HEK293 (cell line): ENCODE data around the gene PROSER3.

Experiments used
- KLF9 ChIP-seq: fragments of 450-650 bp; formaldehyde crosslinking; IDR thresholded peaks from 2 replicates; pipeline ENCODE4 v1.5.1; 2016; ENCODE audit warnings: missing biosample characterization, missing genetic modification characterization, low read depth
- MYNN ChIP-seq: fragments of 450-650 bp; formaldehyde crosslinking; IDR thresholded peaks from 2 replicates; pipeline ENCODE4 v1.5.1; 2016; ENCODE audit warnings: missing biosample characterization, missing genetic modification characterization, borderline replicate concordance
- OVOL3 ChIP-seq: fragments of 450-650 bp; formaldehyde crosslinking; IDR thresholded peaks from 2 replicates; pipeline ENCODE4 v1.5.1; 2016; ENCODE audit warnings: missing biosample characterization, missing genetic modification characterization
- REPIN1 ChIP-seq: fragments of 450-650 bp; formaldehyde crosslinking; IDR thresholded peaks from 2 replicates; pipeline ENCODE4 v1.5.1; 2017; ENCODE audit warnings: missing biosample characterization, missing genetic modification characterization, low read depth
- SP3 ChIP-seq: fragments of 450-650 bp; formaldehyde crosslinking; IDR thresholded peaks from 2 replicates; pipeline ENCODE4 v1.5.1; 2016; ENCODE audit warnings: missing biosample characterization, missing genetic modification characterization
- SP7 ChIP-seq: fragments of 450-650 bp; formaldehyde crosslinking; IDR thresholded peaks from 2 replicates; pipeline ENCODE4 v1.5.1; 2016; ENCODE audit warnings: missing biosample characterization, missing genetic modification characterization
- YY2 ChIP-seq: fragments of 450-650 bp; formaldehyde crosslinking; IDR thresholded peaks from 2 replicates; pipeline ENCODE4 v1.5.1; 2016; ENCODE audit warnings: missing biosample characterization, missing genetic modification characterization
- ZBTB20 ChIP-seq: fragments of 450-650 bp; formaldehyde crosslinking; IDR thresholded peaks from 2 replicates; pipeline ENCODE4 v1.5.1; 2016; ENCODE audit warnings: missing biosample characterization, missing genetic modification characterization
- ZBTB44 ChIP-seq: fragments of 450-650 bp; IDR thresholded peaks from 2 replicates; pipeline ENCODE4 v1.5.1; 2018; ENCODE audit warnings: missing biosample characterization, mild to moderate bottlenecking, missing genetic modification characterization
- ZNF26 ChIP-seq: fragments of 450-650 bp; formaldehyde crosslinking; IDR thresholded peaks from 2 replicates; pipeline ENCODE4 v1.5.1; 2016; ENCODE audit warnings: missing biosample characterization, missing genetic modification characterization
- ZNF280C ChIP-seq: fragments of 450-650 bp; formaldehyde crosslinking; IDR thresholded peaks from 2 replicates; pipeline ENCODE4 v1.5.1; 2016; ENCODE audit warnings: missing biosample characterization, missing genetic modification characterization
- ZNF354C ChIP-seq: fragments of 450-650 bp; formaldehyde crosslinking; IDR thresholded peaks from 2 replicates; pipeline ENCODE4 v1.5.1; 2016; ENCODE audit warnings: missing biosample characterization, missing genetic modification characterization, low read depth, borderline replicate concordance
- ZNF416 ChIP-seq: fragments of 450-650 bp; formaldehyde crosslinking; IDR thresholded peaks from 2 replicates; pipeline ENCODE4 v1.5.1; 2016; ENCODE audit warnings: missing biosample characterization, missing genetic modification characterization
- ZNF423 ChIP-seq: fragments of 450-650 bp; formaldehyde crosslinking; IDR thresholded peaks from 2 replicates; pipeline ENCODE4 v1.5.1; 2016; ENCODE audit warnings: missing biosample characterization, missing genetic modification characterization
- ZNF473 ChIP-seq: fragments of 450-650 bp; formaldehyde crosslinking; IDR thresholded peaks from 2 replicates; pipeline ENCODE4 v1.5.1; 2017; ENCODE audit warnings: missing biosample characterization, missing genetic modification characterization
- ZNF521 ChIP-seq: fragments of 450-650 bp; formaldehyde crosslinking; IDR thresholded peaks from 2 replicates; pipeline ENCODE4 v1.5.1; 2017; ENCODE audit warnings: missing biosample characterization, mild to moderate bottlenecking, missing genetic modification characterization
- ZNF560 ChIP-seq: fragments of 450-650 bp; formaldehyde crosslinking; IDR thresholded peaks from 2 replicates; pipeline ENCODE4 v1.5.1; 2017; ENCODE audit warnings: missing biosample characterization, missing genetic modification characterization, borderline replicate concordance
- ZNF658 ChIP-seq: fragments of 450-650 bp; formaldehyde crosslinking; IDR thresholded peaks from 2 replicates; pipeline ENCODE4; 2016; ENCODE audit warnings: missing biosample characterization, missing genetic modification characterization
- ZNF677 ChIP-seq: fragments of 450-650 bp; IDR thresholded peaks from 2 replicates; pipeline ENCODE4 v1.5.0; 2018; ENCODE audit warnings: missing biosample characterization, mild to moderate bottlenecking, missing genetic modification characterization, moderate library complexity
- ZNF776 ChIP-seq: fragments of 450-650 bp; formaldehyde crosslinking; IDR thresholded peaks from 2 replicates; pipeline ENCODE4 v1.5.0; 2017; ENCODE audit warnings: missing biosample characterization, missing genetic modification characterization, borderline replicate concordance
- ZNF791 ChIP-seq: fragments of 450-650 bp; formaldehyde crosslinking; IDR thresholded peaks from 2 replicates; pipeline ENCODE4 v1.5.1; 2016; ENCODE audit warnings: missing biosample characterization, missing genetic modification characterization
- ZSCAN18 ChIP-seq: fragments of 450-650 bp; formaldehyde crosslinking; IDR thresholded peaks from 2 replicates; pipeline ENCODE4 v1.5.1; 2016; ENCODE audit warnings: missing biosample characterization, missing genetic modification characterization
- ZSCAN23 ChIP-seq: fragments of 450-650 bp; formaldehyde crosslinking; IDR thresholded peaks from 2 replicates; pipeline ENCODE4 v1.5.1; 2016; ENCODE audit warnings: missing biosample characterization, missing genetic modification characterization
- TF ChIP-seq, protein P1 (sequence below): fragments of 450-650 bp; formaldehyde crosslinking; optimal IDR thresholded peaks from 2 replicates; pipeline ENCODE3; 2016; ENCODE audit warnings: missing biosample characterization, mild to moderate bottlenecking, missing genetic modification characterization
- TF ChIP-seq, protein P2 (sequence below): fragments of 450-650 bp; formaldehyde crosslinking; IDR thresholded peaks from 2 replicates; pipeline ENCODE4 v1.5.1; 2016; ENCODE audit warnings: missing biosample characterization, missing genetic modification characterization
- TF ChIP-seq, protein P3 (sequence below): IDR thresholded peaks from 2 replicates; pipeline ENCODE4 v1.6.1; 2011; ENCODE audit warnings: mild to moderate bottlenecking, low read depth, low read length, borderline replicate concordance

PROSER3 gene

DNA sequence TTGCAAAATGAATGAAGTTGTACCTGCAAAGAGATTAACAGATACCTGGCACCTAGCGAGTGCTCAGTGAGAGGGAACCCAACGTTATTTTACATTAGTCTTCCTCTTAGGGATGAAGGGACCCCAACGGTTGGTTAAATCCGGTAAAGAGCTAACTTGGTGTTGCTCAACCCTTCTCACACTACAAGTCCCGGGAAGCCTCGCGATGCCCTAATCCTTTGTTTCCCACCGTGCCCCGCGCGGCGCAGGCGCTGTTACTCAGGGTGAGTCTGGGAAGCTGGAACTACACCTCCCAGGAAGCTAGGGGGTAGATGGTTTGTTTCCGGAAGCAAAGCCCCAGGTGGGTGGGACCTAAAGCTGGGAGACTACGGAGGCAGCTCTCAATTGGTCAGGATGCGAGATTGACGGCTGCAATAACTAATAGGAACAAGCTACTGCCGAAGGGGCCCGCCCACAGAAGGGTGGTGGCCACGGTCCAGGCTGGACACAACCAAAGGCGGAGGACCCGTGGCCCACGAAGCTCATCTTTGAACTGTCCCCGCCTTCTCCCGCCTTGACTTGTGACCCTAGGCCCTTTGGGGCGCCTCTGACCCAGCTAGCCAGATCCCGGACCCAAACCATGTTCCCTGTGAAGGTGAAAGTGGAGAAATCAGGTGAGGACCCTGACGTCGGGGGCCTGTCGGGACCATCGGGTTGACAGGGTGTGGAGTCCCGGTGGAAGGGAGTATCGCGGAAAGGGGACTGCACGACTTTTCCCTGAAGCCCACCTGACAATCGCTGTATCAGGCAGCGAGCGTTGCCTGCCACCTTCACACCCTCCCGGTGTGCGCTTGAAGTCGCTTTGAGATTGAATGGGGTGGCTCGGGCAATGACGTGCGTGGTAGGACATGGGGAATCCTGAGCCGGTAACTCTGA, 9.6 kb upstream of the PROSER3 start, which contains the start of gene LIN37 (continued):
- TF ChIP-seq ZBTB44 (tag by site-specific recombination) = peak; percentile 48
- TF ChIP-seq ZNF416 = no peak
- no peak for TF ChIP-seq ZNF560
- no peak for TF ChIP-seq ZNF658 (tag by site-specific recombination)
- TF ChIP-seq SP7 (tag by site-specific recombination) = peak; percentile 54
- TF ChIP-seq, protein P1, sequence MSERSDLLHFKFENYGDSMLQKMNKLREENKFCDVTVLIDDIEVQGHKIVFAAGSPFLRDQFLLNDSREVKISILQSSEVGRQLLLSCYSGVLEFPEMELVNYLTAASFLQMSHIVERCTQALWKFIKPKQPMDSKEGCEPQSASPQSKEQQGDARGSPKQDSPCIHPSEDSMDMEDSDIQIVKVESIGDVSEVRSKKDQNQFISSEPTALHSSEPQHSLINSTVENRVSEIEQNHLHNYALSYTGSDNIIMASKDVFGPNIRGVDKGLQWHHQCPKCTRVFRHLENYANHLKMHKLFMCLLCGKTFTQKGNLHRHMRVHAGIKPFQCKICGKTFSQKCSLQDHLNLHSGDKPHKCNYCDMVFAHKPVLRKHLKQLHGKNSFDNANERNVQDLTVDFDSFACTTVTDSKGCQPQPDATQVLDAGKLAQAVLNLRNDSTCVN = no peak
- TF ChIP-seq ZNF776 = no peak
- no peak for TF ChIP-seq YY2 (tag by site-specific recombination)
- TF ChIP-seq, protein P2, sequence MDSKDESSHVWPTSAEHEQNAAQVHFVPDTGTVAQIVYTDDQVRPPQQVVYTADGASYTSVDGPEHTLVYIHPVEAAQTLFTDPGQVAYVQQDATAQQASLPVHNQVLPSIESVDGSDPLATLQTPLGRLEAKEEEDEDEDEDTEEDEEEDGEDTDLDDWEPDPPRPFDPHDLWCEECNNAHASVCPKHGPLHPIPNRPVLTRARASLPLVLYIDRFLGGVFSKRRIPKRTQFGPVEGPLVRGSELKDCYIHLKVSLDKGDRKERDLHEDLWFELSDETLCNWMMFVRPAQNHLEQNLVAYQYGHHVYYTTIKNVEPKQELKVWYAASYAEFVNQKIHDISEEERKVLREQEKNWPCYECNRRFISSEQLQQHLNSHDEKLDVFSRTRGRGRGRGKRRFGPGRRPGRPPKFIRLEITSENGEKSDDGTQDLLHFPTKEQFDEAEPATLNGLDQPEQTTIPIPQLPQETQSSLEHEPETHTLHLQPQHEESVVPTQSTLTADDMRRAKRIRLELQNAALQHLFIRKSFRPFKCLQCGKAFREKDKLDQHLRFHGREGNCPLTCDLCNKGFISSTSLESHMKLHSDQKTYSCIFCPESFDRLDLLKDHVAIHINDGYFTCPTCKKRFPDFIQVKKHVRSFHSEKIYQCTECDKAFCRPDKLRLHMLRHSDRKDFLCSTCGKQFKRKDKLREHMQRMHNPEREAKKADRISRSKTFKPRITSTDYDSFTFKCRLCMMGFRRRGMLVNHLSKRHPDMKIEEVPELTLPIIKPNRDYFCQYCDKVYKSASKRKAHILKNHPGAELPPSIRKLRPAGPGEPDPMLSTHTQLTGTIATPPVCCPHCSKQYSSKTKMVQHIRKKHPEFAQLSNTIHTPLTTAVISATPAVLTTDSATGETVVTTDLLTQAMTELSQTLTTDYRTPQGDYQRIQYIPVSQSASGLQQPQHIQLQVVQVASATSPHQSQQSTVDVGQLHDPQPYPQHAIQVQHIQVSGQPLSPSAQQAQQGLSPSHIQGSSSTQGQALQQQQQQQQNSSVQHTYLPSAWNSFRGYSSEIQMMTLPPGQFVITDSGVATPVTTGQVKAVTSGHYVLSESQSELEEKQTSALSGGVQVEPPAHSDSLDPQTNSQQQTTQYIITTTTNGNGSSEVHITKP (tag by site-specific recombination) = peak; percentile 96
- TF ChIP-seq ZSCAN18 (tag by site-specific recombination) = no peak
- no peak for TF ChIP-seq REPIN1 (tag by site-specific recombination)
- TF ChIP-seq MYNN = no peak
- peak; percentile 82 for TF ChIP-seq KLF9
- no peak for TF ChIP-seq ZNF521 (tag by site-specific recombination)
- TF ChIP-seq ZNF354C (tag by site-specific recombination) = no peak
- TF ChIP-seq SP3 (tag by site-specific recombination) = peak; percentile 100
- TF ChIP-seq OVOL3 = 0 out of 2 replicates have a peak, but pooled peaks have one; percentile 26
- TF ChIP-seq ZBTB20 (tag by site-specific recombination) = peak; percentile 47; the same call in 1 of the 2 replicates
- TF ChIP-seq ZNF280C (tag by site-specific recombination) = no peak
- TF ChIP-seq ZSCAN23 (tag by site-specific recombination) = no peak
- TF ChIP-seq, protein P3, sequence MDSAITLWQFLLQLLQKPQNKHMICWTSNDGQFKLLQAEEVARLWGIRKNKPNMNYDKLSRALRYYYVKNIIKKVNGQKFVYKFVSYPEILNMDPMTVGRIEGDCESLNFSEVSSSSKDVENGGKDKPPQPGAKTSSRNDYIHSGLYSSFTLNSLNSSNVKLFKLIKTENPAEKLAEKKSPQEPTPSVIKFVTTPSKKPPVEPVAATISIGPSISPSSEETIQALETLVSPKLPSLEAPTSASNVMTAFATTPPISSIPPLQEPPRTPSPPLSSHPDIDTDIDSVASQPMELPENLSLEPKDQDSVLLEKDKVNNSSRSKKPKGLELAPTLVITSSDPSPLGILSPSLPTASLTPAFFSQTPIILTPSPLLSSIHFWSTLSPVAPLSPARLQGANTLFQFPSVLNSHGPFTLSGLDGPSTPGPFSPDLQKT = no peak
- TF ChIP-seq ZNF423 (tag by site-specific recombination) = no peak
- TF ChIP-seq ZNF677 = no peak
- no peak for TF ChIP-seq ZNF791 (tag by site-specific recombination)
- no peak for TF ChIP-seq ZNF473 (tag by site-specific recombination)
- no peak for TF ChIP-seq ZNF26
